Endodermal cell (in vitro differentiated cells): ENCODE measurements around the gene BAG5. TPM values are rescaled to one million over a fixed set of nuclear protein-coding genes. Genes with fewer than 3 reads are reported as not detected.

Experiments
- DNase-seq: peaks from one replicate; pipeline ENCODE4 v3.0.0-alpha.2; 2017
- H3K27ac ChIP-seq: 2 replicates; pipeline ENCODE4 v1.5.1; 2013; ENCODE audit warnings: mild to moderate bottlenecking, low read depth, low read length, moderate library complexity
- H3K27me3 ChIP-seq: 2 replicates; pipeline ENCODE4 v1.6.1; 2013; ENCODE audit warnings: mild to moderate bottlenecking, low read length, moderate library complexity; ENCODE audit not compliant: insufficient read depth, control insufficient read depth, poor library complexity, severe bottlenecking
- H3K36me3 ChIP-seq: 2 replicates; pipeline ENCODE4 v1.7.0; 2013; ENCODE audit warnings: mild to moderate bottlenecking, low read length, moderate library complexity; ENCODE audit not compliant: control insufficient read depth, insufficient read depth
- H3K4me1 ChIP-seq: one replicate; pipeline ENCODE4 v1.7.0; 2013; ENCODE audit warnings: low read length; ENCODE audit not compliant: control insufficient read depth, insufficient read depth
- H3K4me3 ChIP-seq: 2 replicates; pipeline ENCODE4 v1.5.1; 2013; ENCODE audit warnings: mild to moderate bottlenecking, low read length, moderate library complexity
- H3K9ac ChIP-seq: 2 replicates; pipeline ENCODE4 v1.6.1; 2013; ENCODE audit warnings: mild to moderate bottlenecking, low read length, moderate library complexity; ENCODE audit not compliant: poor library complexity, severe bottlenecking; ENCODE audit errors: extremely low read depth
- H3K9me3 ChIP-seq: 2 replicates; pipeline ENCODE4 v1.6.1; 2013; ENCODE audit warnings: mild to moderate bottlenecking, low read length, moderate library complexity; ENCODE audit not compliant: control insufficient read depth
- H3K27ac Mint-ChIP-seq: 2 replicates; pipeline ENCODE4 v1.8.0; 2020; ENCODE audit warnings: mixed read lengths
- H3K27me3 Mint-ChIP-seq: 2 replicates; pipeline ENCODE4 v1.8.0; 2021; ENCODE audit warnings: mild to moderate bottlenecking, mixed read lengths; ENCODE audit not compliant: insufficient read depth
- H3K36me3 Mint-ChIP-seq: 2 replicates; pipeline ENCODE4 v1.8.0; 2020; ENCODE audit warnings: low read depth, mixed read lengths
- H3K4me1 Mint-ChIP-seq: 2 replicates; pipeline ENCODE4 v1.8.0; 2020; ENCODE audit warnings: mixed read lengths
- H3K4me3 Mint-ChIP-seq: 2 replicates; pipeline ENCODE4 v1.8.0; 2020; ENCODE audit warnings: mild to moderate bottlenecking, moderate library complexity, mixed read lengths
- H3K9me3 Mint-ChIP-seq: 2 replicates; pipeline ENCODE4 v1.8.0; 2020; ENCODE audit warnings: mild to moderate bottlenecking, mixed read lengths
- CTCF ChIP-seq: fragments of 200-600 bp; sonication (generic); conservative IDR thresholded peaks from 2 replicates; pipeline ENCODE4 v1.5.0; 2021; ENCODE audit warnings: antibody characterized with exemption, mild to moderate bottlenecking
- WGBS, 2 experiments: methylation state at CpG; one replicate each; pipeline versions ENCODE4 v1.1.5 to v1.1.7; 2013; ENCODE audit warnings: missing lambda C conversion rate in 2 of 2, mixed read lengths in 1 of 2; ENCODE audit not compliant: insufficient coverage in 1 of 2, insufficient read length in 1 of 2; 5-methylcytosine and 5-hydroxymethylcytosine counted together
- total RNA-seq, 2 donors: library from RNA; stranded (reverse); fragmentation: NEBNext Ultra II Directional in 1 of 2; extraction: Animal tissue kit (Norgen Biotek cat#: 25700) in 1 of 2; gene quantifications; 2 replicates in 1 of 2; 3 replicates in 1 of 2; pipeline ENCODE4 v1.2.1, GENCODE V29; 2021

BAG5 gene
- total RNA-seq, 2 donors from 2014 or later, result 27.6 to 28.1 TPM

GRCh38 chr14:103540821-103541708 lies 21.4 kb downstream of the BAG5 start:
- Histone ChIP-seq H3K4me3 (no peak overlapping the region), H3K9ac (no peak overlapping the region), H3K27me3 (no peaks in the 10 kb centered on the region), H3K9me3 (no peaks in the 10 kb centered on the region), H3K36me3 (no peaks in the 10 kb centered on the region), H3K27ac (peak overlapping the region; percentile 100), H3K4me1 (peaks cover 11% of the 10 kb centered on the region)
- H3K4me1 Mint-ChIP-seq, result no peaks in the 10 kb centered on the region
- H3K36me3 Mint-ChIP-seq, result no peaks in the 10 kb centered on the region
- DNase-seq, result no peak
- H3K9me3 Mint-ChIP-seq, result no peaks in the 10 kb centered on the region
- H3K4me3 Mint-ChIP-seq, result no peak overlapping the region
- H3K27ac Mint-ChIP-seq, result no peak overlapping the region
- peaks cover 3% of the 10 kb centered on the region for H3K27me3 Mint-ChIP-seq
- 83 to 88% methylated on average over 13 to 16 of the region's 17 CpGs for WGBS, 2 experiments
- no peak for TF ChIP-seq CTCF

- no peak for DNase-seq
- H3K4me3 ChIP-seq, result no peak overlapping the region
- no peaks in the 10 kb centered on the region for H3K4me1 Mint-ChIP-seq
- peak; percentile 48 for TF ChIP-seq CTCF
- peaks cover 11% of the 10 kb centered on the region for H3K4me1 ChIP-seq
- no peak overlapping the region for H3K9ac ChIP-seq
- H3K27me3 Mint-ChIP-seq, result peaks cover 3% of the 10 kb centered on the region
- H3K27ac Mint-ChIP-seq, result no peak overlapping the region
- no peaks in the 10 kb centered on the region for H3K9me3 ChIP-seq
- H3K9me3 Mint-ChIP-seq, result no peaks in the 10 kb centered on the region
- H3K4me3 Mint-ChIP-seq, result no peak overlapping the region
- no peaks in the 10 kb centered on the region for H3K27me3 ChIP-seq
- WGBS, 2 experiments, result 86 to 94% methylated on average over 11 to 28 of the region's 28 CpGs
- no peaks in the 10 kb centered on the region for H3K36me3 ChIP-seq
- no peaks in the 10 kb centered on the region for H3K36me3 Mint-ChIP-seq
- peak overlapping the region; percentile 38 for H3K27ac ChIP-seq
Observed at GRCh38 chr14:103539056-103539825, 23.2 kb downstream of the BAG5 start.

- H3K36me3 Mint-ChIP-seq, result no peaks in the 10 kb centered on the region
- WGBS, 2 experiments, result 85 to 94% methylated on average over 15 to 30 of the region's 30 CpGs
- H3K4me1 Mint-ChIP-seq, result no peaks in the 10 kb centered on the region
- H3K9me3 Mint-ChIP-seq, result no peaks in the 10 kb centered on the region
- peaks cover 3% of the 10 kb centered on the region for H3K27me3 Mint-ChIP-seq
- H3K27me3 ChIP-seq, result no peaks in the 10 kb centered on the region
- DNase-seq, result no peak
- no peak overlapping the region for H3K27ac Mint-ChIP-seq
- H3K9ac ChIP-seq, result no peak overlapping the region
- H3K27ac ChIP-seq, result peak overlapping the region; percentile 38
- H3K36me3 ChIP-seq, result no peaks in the 10 kb centered on the region
- peaks cover 11% of the 10 kb centered on the region for H3K4me1 ChIP-seq
- no peak overlapping the region for H3K4me3 Mint-ChIP-seq
- no peak overlapping the region for H3K4me3 ChIP-seq
- no peak for TF ChIP-seq CTCF
- H3K9me3 ChIP-seq, result no peaks in the 10 kb centered on the region
Observed at GRCh38 chr14:103538291-103539055, 24.0 kb downstream of the BAG5 start.
